KMS-11 (cell line): ENCODE data around the gene QPRT.

Experiments
- H2AFZ ChIP-seq: fragments of 200-600 bp; sonication (generic); 2 replicates; pipeline ENCODE4 v1.6.1; 2016; ENCODE audit warnings: antibody characterized with exemption, mixed run types, low read depth
- H3K27ac ChIP-seq: fragments of 200-600 bp; sonication (generic); 2 replicates; pipeline ENCODE4 v1.6.1; 2016; ENCODE audit warnings: mild to moderate bottlenecking, mixed run types
- H3K27me3 ChIP-seq: fragments of 200-600 bp; sonication (generic); 2 replicates; pipeline ENCODE4 v1.6.1; 2017; ENCODE audit warnings: mild to moderate bottlenecking, low read depth, mixed run types, moderate library complexity; ENCODE audit not compliant: insufficient read depth
- H3K36me3 ChIP-seq: fragments of 200-600 bp; sonication (generic); 2 replicates; pipeline ENCODE4 v1.6.1; 2017; ENCODE audit warnings: mild to moderate bottlenecking, mixed run types; ENCODE audit not compliant: insufficient read depth
- H3K4me1 ChIP-seq: fragments of 200-600 bp; sonication (generic); 2 replicates; pipeline ENCODE4 v1.6.1; 2016; ENCODE audit warnings: mild to moderate bottlenecking, low read depth, mixed run types; ENCODE audit not compliant: poor library complexity, severe bottlenecking
- H3K4me2 ChIP-seq: fragments of 200-600 bp; sonication (generic); 2 replicates; pipeline ENCODE4 v1.7.0; 2016; ENCODE audit warnings: mild to moderate bottlenecking, mixed run types
- H3K4me3 ChIP-seq: fragments of 200-600 bp; sonication (generic); IDR thresholded peaks from 2 replicates; pipeline ENCODE4 v1.6.1; 2017; ENCODE audit warnings: low read depth, low read length, mixed read lengths; ENCODE audit not compliant: insufficient read depth
- H3K79me2 ChIP-seq: fragments of 200-600 bp; sonication (generic); 2 replicates; pipeline ENCODE4 v1.6.1; 2016; ENCODE audit warnings: low read depth, mixed run types; ENCODE audit not compliant: insufficient read depth
- H3K9ac ChIP-seq: fragments of 200-600 bp; sonication (generic); 2 replicates; pipeline ENCODE4 v1.6.1; 2016; ENCODE audit warnings: mild to moderate bottlenecking, mixed run types
- H4K20me1 ChIP-seq: fragments of 200-600 bp; sonication (generic); 2 replicates; pipeline ENCODE4 v1.6.1; 2016; ENCODE audit warnings: mild to moderate bottlenecking, mixed run types; ENCODE audit not compliant: insufficient read depth
- CTCF ChIP-seq: fragments of 200-600 bp; sonication (generic); conservative IDR thresholded peaks from 2 replicates; pipeline ENCODE4 v1.6.1; 2017; ENCODE audit warnings: low read depth, mild to moderate bottlenecking, antibody characterized with exemption, low read length, moderate library complexity, mixed read lengths

The QPRT gene

GRCh38 chr16:29646947-29647346 lies 32.0 kb upstream of the QPRT start:
- no peak for TF ChIP-seq CTCF

GRCh38 chr16:29649588-29650494 lies 29.1 kb upstream of the QPRT start:
- Histone ChIP-seq H4K20me1 (no peaks in the 10 kb centered on the region), H3K27ac (no peak overlapping the region), H3K36me3 (no peaks in the 10 kb centered on the region), H3K4me1 (no peaks in the 10 kb centered on the region), H3K4me2 (no peak overlapping the region), H3K4me3 (no peak overlapping the region), H3K9ac (no peak overlapping the region), H3K27me3 (no peaks in the 10 kb centered on the region), H2AFZ (no peak overlapping the region), H3K79me2 (no peaks in the 10 kb centered on the region)
- TF ChIP-seq CTCF: no peak

More at GRCh38 chr16:29646947-29647346, 32.0 kb upstream of the QPRT start:
- no peaks in the 10 kb centered on the region for H4K20me1 ChIP-seq
- H2AFZ ChIP-seq: no peak overlapping the region
- no peak overlapping the region for H3K27ac ChIP-seq
- no peaks in the 10 kb centered on the region for H3K27me3 ChIP-seq
- H3K4me1 ChIP-seq: no peaks in the 10 kb centered on the region
- no peaks in the 10 kb centered on the region for H3K36me3 ChIP-seq
- no peaks in the 10 kb centered on the region for H3K79me2 ChIP-seq
- no peak overlapping the region for H3K4me3 ChIP-seq
- H3K9ac ChIP-seq: no peak overlapping the region
- no peak overlapping the region for H3K4me2 ChIP-seq

- H3K4me1 ChIP-seq: no peaks in the 10 kb centered on the region
- no peak for TF ChIP-seq CTCF
- no peak overlapping the region for H3K4me2 ChIP-seq
- no peak overlapping the region for H3K9ac ChIP-seq
- no peak overlapping the region for H3K27ac ChIP-seq
- no peaks in the 10 kb centered on the region for H3K36me3 ChIP-seq
- H4K20me1 ChIP-seq: no peaks in the 10 kb centered on the region
- no peak overlapping the region for H2AFZ ChIP-seq
- no peaks in the 10 kb centered on the region for H3K79me2 ChIP-seq
- no peaks in the 10 kb centered on the region for H3K27me3 ChIP-seq
- H3K4me3 ChIP-seq: no peak overlapping the region
Measured at GRCh38 chr16:29650771-29651170, 28.2 kb upstream of the QPRT start.

- H3K27ac ChIP-seq: no peak overlapping the region
- H3K4me3 ChIP-seq: no peak overlapping the region
- H3K27me3 ChIP-seq: no peaks in the 10 kb centered on the region
- no peak overlapping the region for H3K9ac ChIP-seq
- no peaks in the 10 kb centered on the region for H3K4me1 ChIP-seq
- H3K4me2 ChIP-seq: no peak overlapping the region
- H2AFZ ChIP-seq: no peak overlapping the region
- no peaks in the 10 kb centered on the region for H3K79me2 ChIP-seq
- no peaks in the 10 kb centered on the region for H4K20me1 ChIP-seq
- no peaks in the 10 kb centered on the region for H3K36me3 ChIP-seq
- no peak for TF ChIP-seq CTCF
Measured at GRCh38 chr16:29651774-29652349, 27.1 kb upstream of the QPRT start.
